ENCODE measurements around the gene VSX2.
A peak's percentile ranks its signal among the peaks of the same experiment; 100 is the strongest.

The VSX2 gene

GRCh38 chr14:74223016-74223415, 16.2 kb upstream of the VSX2 start:
- no peak for DNase-seq

- no peak for DNase-seq
Measured at GRCh38 chr14:74231784-74232183, 7.5 kb upstream of the VSX2 start.

GRCh38 chr14:74235017-74235416, 4.2 kb upstream of the VSX2 start:
- DNase-seq: no peak

GRCh38 chr14:74237441-74237840, 1.8 kb upstream of the VSX2 start:
- no peak for DNase-seq

GRCh38 chr14:74239848-74240793, 872 bp downstream of the VSX2 start:
- DNase-seq: no peak

GRCh38 chr14:74240794-74241651, 1.8 kb downstream of the VSX2 start:
- no peak for DNase-seq

DNA sequence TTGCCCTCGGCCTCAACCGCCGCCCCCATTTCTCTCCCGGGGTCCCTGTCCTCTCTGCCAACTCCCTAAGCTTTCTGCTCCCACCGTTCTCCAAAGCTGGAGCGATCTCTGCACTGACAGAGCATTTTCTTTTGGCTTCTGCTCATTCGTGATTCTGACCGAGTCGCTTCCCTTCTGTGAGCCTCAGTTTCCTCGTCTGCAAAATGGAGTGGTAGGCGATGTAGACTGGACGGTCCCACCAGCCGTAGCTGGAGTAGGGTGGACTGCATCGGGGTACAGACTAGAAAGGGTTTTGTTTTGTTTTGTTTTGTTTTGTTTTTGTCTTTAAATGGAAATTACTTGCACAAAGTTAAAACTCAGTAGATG, 2.4 kb downstream of the VSX2 start:
- DNase-seq: no peak

DNA sequence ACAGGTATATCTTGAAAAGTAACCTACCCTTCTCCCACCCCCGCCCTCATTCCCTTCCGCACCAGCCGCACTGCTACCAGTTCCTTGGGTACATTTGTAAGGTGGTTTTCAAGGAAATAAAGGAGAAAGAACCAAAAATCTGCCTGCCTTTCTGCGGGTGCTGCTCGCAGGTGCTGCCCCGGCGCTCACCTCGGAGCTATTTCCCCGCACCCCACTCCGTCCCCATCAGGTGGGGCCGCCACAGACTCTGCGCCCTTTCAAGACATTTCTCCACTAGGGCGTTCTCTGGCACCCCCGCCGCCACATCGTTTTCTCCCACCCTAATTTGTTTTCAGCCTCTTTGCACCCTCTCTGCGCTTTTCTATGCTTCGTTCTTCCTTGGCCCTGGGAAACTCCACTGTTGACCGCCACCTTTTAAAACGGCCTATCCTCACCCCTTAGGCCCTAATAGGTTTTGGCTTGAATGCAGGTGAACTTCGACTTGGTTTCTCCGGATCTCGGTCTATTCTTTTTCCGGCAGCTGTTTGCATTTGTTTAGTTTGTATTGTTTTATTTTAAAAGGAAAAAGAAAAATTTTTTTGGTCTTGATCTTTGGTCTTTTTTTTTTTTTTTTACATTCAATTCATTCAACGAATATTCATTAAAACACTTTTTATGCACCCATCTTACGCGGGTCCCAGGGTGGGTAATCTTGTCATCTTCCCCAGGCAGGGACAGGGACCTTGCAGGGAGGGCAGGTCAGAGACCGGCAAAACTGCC, 3.0 kb downstream of the VSX2 start:
- no peak for DNase-seq

DNA sequence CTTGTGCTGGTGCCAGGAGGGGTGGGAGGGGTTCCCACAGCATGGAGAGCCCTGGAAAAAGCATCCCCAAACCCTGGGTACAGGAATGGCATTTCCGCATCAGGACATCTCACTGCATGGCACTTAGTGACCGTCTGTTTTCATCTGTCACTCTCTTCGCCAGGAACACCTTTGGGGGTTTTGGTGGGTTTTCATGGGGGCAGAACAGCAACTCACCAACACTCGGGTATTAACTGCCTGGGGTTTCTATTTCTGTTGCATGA, 3.5 kb downstream of the VSX2 start:
- DNase-seq: no peak

- DNase-seq: no peak
Measured at GRCh38 chr14:74243051-74243450, 3.8 kb downstream of the VSX2 start.

DNA sequence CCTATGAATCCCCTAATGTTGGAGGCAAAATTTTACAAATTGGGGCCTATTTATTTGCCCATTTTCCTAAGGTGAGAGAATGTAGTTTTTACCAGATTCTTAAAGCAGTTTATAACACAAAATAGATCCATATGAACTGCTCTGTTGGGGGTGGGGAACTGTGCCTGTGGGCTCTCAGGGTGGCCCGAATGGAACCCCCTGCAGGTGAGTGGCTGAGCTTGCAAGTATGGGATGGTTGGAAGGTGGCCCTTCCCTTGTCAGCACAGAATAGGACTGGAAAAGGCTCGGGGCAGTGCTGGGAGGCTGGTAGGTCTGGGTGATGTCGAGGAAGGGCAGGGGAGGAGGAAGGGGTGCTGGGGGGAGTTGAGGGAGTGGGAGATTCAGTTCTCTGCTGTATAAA, 4.9 kb downstream of the VSX2 start:
- DNase-seq: no peak

- no peak for DNase-seq
Measured at GRCh38 chr14:74245292-74245691, 6.0 kb downstream of the VSX2 start.

DNA sequence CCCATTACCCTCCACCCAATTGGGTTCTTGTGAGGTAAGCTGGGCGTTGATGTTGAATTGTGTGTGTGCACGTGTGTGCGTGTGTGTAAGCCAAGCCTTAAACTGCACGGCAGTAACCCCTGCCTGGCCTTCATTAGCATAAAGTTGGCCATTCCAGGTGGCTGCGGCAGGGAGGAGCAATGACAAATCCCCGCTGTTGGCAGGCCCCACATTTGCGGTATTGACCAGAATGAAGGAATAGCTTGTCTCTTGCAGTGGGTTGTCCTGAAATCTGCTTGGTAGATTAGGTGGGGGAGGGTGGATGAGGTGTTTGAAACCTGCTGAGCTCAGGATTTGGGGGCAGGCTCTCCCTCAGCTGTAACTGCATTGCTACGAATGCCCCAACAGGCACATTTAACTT, 7.3 kb downstream of the VSX2 start:
- no peak for DNase-seq

- no peak for DNase-seq
Measured at GRCh38 chr14:74248017-74248416, 8.8 kb downstream of the VSX2 start.

- no peak for DNase-seq
Measured at GRCh38 chr14:74249433-74250375, 10.5 kb downstream of the VSX2 start.

DNA sequence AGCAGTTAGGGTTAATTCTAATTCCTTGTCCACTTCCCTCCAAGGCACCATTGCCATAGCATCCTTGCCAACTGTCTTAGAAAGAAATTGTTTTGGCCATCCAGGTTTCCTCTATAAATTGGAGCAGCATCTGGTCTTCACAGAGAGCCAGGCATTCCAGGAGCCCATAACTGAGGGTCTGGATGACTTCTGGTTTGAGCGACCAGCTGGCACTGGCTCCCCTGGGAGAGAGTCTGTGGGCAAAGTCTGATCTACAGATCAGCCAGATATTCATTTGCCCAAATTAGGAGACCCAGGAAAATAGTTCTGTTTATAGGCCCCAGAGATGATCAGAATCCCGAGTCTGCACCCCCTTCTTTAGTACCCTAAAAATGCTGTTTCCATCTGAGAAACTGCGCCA, 16.0 kb downstream of the VSX2 start:
- no peak for DNase-seq

DNA sequence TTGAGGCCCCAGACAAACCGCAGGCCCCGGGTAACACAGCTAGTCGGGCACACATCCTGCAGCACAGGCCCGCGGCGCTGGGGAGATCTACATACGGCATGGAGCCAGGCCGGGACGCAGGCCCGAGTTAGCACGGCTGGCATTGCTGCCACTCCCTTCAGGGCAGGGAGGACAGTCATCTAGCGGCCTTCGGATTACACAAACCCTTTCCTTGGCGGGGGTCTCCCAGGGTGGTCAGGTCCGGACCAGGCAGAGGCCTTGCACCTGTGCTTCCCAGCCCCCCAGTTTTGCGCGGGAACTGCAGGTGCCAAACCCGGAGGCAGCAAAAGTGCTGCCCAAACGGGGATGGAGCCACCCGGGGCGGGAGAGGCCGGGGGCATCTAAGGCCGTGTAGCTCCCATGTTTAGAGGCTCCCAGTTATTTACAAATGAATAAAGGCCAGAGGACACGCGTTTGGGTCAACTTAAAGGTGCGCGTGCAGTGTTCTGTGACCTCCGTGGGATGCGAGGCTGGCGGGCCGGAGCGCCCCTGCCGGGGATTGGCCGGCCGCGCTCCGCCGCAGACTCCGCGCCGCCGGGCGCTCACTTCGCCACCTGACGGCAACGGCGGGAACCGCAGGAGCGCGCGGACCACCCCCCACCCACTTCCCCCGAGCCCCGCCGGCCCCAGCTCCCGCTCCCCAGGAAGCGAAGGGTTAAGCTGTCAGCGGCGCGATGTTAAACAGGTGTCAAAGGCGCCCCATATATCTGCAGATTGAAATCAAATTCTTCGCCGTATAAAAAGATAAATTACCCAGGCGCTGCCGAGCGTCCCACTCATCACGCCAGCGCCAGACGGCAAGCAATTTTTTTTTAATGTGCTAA, 18.1 kb downstream of the VSX2 start:
- peak; percentile 73 for DNase-seq

DNA sequence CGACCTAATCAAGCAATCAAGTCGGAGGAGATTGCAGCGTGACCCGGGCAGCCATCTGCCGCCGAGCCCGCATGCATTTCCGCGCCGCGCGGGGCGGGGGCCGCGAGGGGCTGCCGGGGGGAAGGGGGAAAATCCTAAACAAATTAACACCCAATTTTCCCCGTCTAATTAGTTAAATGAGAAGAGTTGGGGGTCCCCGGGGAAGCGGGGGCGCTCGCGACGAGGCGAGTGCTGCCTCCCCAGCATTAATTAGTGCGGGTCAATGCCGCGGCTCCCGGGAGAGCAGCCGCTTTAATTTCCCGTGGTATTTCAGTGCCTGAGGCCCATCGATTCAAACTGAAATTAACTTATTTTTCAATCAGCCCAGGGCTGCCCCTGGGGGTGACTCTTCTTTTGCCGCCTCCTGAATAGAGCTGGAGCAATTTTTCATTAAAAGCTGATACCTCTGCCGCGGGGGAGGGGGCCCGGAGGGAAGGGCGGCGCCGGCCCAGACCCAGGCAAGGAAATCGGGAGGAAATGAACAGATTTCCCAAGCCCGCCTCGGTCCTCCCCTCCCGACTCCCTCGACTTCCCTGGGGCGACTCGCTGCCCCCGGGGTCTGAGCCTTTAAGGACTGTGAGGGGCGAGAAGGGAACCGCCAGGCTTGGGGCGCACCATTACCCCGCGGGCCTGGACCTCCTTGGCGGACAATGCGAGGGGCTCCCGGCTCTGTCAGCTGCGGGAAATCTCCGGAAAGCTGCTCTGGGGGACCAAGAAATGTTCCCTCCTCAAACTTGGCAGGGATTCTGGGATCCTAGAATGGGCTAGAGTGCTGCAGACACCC, 18.9 kb downstream of the VSX2 start:
- DNase-seq: no peak

DNA sequence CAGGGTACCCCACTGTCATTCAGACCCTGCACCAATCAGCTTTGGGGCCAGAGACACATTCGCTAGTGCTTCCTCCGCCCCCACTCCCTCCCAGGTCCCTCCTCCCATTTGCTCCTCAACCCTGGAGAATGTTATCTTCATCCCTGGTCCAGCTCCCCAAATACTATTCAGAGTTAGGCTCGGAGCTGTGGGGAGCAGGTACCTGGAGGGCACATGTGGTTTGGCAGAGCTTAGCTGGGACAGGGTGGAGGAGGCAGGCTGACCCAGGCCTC, 19.5 kb downstream of the VSX2 start:
- no peak for DNase-seq

GRCh38 chr14:74259513-74259912, 20.3 kb downstream of the VSX2 start:
- no peak for DNase-seq

Measured in CD4-positive, alpha-beta T cell treated with Interleukin-6 for 4 hours (primary cell).